Measurements from ENCODE around the gene STAP1.

The STAP1 gene

GRCh38 chr4:67554096-67554495 lies 4.4 kb upstream of the STAP1 start:
- ChIA-PET CTCF (interaction anchor here (0.7 to 2.4 kb wide), 4 partner anchors 9 to 357 kb away, joined by 3 to 5 read pairs (median 4); no protein-coding TSS in a partner anchor), POLR2A (no interaction called here)
- DNase-seq (ENCODE audit: extremely low spot score), result no peak
- TF ChIP-seq, protein P1, sequence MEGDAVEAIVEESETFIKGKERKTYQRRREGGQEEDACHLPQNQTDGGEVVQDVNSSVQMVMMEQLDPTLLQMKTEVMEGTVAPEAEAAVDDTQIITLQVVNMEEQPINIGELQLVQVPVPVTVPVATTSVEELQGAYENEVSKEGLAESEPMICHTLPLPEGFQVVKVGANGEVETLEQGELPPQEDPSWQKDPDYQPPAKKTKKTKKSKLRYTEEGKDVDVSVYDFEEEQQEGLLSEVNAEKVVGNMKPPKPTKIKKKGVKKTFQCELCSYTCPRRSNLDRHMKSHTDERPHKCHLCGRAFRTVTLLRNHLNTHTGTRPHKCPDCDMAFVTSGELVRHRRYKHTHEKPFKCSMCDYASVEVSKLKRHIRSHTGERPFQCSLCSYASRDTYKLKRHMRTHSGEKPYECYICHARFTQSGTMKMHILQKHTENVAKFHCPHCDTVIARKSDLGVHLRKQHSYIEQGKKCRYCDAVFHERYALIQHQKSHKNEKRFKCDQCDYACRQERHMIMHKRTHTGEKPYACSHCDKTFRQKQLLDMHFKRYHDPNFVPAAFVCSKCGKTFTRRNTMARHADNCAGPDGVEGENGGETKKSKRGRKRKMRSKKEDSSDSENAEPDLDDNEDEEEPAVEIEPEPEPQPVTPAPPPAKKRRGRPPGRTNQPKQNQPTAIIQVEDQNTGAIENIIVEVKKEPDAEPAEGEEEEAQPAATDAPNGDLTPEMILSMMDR (IDR thresholded peaks at IDR 0.05; ENCODE audit: control extremely low read depth, extremely low read depth, low read depth, missing control alignments), result no peak

GRCh38 chr4:67555447-67555846 lies 3.1 kb upstream of the STAP1 start:
- no peak for DNase-seq (ENCODE audit: extremely low spot score)
- TF ChIP-seq, protein P1 (IDR thresholded peaks at IDR 0.05; ENCODE audit: control extremely low read depth, extremely low read depth, low read depth, missing control alignments), result no peak
- ChIA-PET POLR2A (no interaction called here), CTCF (interaction anchor here (1.5 to 1.8 kb wide), 3 partner anchors 11 to 15 kb away, joined by 3 to 8 read pairs (median 4); no protein-coding TSS in a partner anchor)

- no peak for DNase-seq (ENCODE audit: extremely low spot score)
- TF ChIP-seq, protein P1 (IDR thresholded peaks at IDR 0.05; ENCODE audit: control extremely low read depth, extremely low read depth, low read depth, missing control alignments), result no peak
- ChIA-PET CTCF (interaction anchor here (1.5 to 1.8 kb wide), 3 partner anchors 10 to 14 kb away, joined by 3 to 8 read pairs (median 3); partner anchors contain the start of gene CENPC), POLR2A (interaction anchor here (1.2 kb wide), 1 partner anchor 12 kb away, joined by 4 read pairs; the partner anchor contains the start of gene CENPC)
These were observed 2.1 kb upstream of the STAP1 start for GRCh38 chr4:67556436-67556835.

GRCh38 chr4:67565284-67565683 lies 6.8 kb downstream of the STAP1 start:
- no peak for DNase-seq (ENCODE audit: extremely low spot score)
- CTCF ChIA-PET, result interaction anchor here (1.1 to 1.9 kb wide), 3 partner anchors 12 to 22 kb away, joined by 3 to 5 read pairs (median 5); no protein-coding TSS in a partner anchor
- TF ChIP-seq, protein P1 (IDR thresholded peaks at IDR 0.05; ENCODE audit: control extremely low read depth, extremely low read depth, low read depth, missing control alignments), result no peak
- POLR2A ChIA-PET, result interaction anchor here (0.6 kb wide), 1 partner anchor 109 kb away, joined by 4 read pairs; no protein-coding TSS in a partner anchor

GRCh38 chr4:67566335-67566734 lies 7.8 kb downstream of the STAP1 start:
- DNase-seq (ENCODE audit: extremely low spot score), result no peak
- ChIA-PET CTCF (interaction anchor here (0.7 to 1.9 kb wide), 6 partner anchors 10 to 181 kb away, joined by 3 to 5 read pairs (median 4); no protein-coding TSS in a partner anchor), POLR2A (interaction anchor here (0.9 kb wide), 1 partner anchor 30 kb away, joined by 3 read pairs; no protein-coding TSS in a partner anchor)
- TF ChIP-seq, protein P1 (IDR thresholded peaks at IDR 0.05; ENCODE audit: control extremely low read depth, extremely low read depth, low read depth, missing control alignments), result no peak

- POLR2A ChIA-PET, result interaction anchor here (1.5 kb wide), 1 partner anchor 132 kb away, joined by 3 read pairs; the partner anchor contains the start of gene UBA6
- TF ChIP-seq, protein P1 (IDR thresholded peaks at IDR 0.05; ENCODE audit: control extremely low read depth, extremely low read depth, low read depth, missing control alignments), result no peak
- DNase-seq (ENCODE audit: extremely low spot score), result no peak
- CTCF ChIA-PET, result interaction anchor here (0.7 to 1.3 kb wide), 4 partner anchors 10 to 34 kb away, joined by 3 to 6 read pairs (median 3); partner anchors contain the start of gene STAP1
These were observed 10.3 kb downstream of the STAP1 start for GRCh38 chr4:67568820-67569219.

All from GM10248 (cell line).